ENCODE measurements around the gene PLCH1.

PLCH1 gene

DNA sequence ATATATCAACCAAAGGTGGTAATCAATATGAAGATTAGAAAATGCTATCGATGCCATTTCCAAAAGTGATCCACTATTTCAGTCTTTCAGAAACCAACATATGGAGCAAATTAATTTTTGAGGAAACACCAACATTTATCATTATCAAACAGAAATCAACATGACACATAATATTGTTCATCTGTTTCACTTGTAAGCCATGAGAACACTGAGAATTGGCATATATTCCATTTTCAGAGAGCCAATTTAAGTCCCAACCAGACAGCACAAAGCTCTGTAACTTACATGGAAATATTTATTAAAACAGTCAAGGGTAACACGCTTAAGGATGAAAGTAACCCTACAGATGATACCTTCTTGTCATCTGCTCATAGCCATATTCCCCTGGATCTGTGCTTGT lies 413.8 kb downstream of the PLCH1 start:
- DNase-seq: no peak

DNA sequence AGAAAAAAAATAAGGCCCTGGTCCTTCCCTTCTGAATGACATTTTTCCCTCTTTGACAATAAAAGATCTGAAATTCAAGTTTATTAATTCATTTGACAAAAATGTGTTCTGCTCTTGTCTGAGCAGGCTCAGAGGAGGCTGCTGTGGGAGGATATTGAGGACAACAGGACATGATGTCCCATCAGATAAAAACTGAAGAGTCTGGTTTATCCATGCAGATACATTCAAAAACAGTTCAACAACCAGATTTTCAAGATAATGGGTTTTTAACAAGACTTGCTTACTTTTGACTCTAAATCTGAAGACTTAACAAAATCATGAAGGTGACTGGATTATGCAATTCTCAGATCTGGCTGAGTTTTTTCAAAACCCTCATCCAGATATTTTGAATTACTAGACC lies 414.5 kb downstream of the PLCH1 start:
- DNase-seq: no peak

DNA sequence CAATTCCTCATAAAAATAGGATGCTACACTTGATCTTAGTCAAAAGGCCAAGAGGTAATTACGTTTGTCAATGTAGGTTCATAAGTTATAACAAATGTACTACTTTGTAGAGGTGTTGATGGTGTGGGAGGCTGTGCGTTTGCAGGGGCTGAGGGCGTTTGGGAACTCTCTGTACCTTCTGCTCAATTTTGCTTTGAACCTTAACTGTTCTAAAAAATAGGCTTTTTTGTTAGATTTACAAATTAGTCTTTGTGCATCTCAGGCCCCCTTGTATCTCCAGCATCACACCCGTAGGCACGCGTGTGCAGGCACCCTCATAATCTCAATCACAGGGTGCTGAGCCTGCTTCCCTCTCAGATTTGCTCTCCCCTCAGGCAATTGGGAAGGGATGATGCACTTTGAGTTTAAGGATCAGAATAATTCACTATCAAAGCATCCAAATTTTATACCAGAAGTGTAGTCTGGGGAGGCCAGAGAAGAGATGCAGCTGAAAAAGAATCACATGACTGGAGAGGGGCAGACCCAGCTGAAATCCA lies 415.3 kb downstream of the PLCH1 start:
- DNase-seq: no peak

DNA sequence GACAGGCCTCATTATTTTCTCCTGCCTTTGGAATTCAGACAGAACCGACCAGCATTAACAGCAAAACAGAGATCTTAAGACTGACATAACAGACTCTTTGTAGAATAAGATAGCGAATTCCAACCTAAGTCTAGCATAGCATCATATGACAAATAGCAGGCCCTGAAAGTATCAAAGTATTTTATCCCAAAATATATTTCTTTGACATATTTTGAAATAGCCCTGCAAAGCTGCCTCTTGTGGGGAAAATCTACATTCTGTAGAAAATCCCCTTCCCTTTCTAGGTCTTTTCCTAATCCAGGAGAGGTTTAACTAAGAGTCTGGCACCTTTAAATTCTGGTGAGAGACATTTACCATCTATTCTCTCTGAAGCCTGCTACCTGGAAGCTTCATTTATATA lies 417.0 kb downstream of the PLCH1 start:
- DNase-seq: no peak

DNA sequence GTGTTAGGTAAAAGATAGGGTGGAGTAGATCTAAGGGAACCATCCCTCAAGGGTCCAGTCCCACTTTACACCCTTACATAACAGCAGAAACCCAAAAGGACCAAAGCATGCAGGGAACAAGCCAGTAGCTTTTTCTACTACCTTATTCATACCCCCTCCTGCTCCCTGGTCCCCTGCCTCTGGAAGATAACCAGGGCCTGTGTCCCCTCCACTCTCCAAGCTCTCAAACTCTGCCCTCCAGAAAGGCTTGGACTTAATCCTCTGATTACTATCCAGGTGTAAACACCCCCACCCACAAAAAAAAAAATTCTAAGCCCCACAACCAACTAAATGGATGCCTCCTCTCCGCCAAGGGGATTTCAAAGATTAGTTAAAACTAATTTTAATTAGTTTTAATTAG lies 417.4 kb downstream of the PLCH1 start:
- no peak for DNase-seq

DNA sequence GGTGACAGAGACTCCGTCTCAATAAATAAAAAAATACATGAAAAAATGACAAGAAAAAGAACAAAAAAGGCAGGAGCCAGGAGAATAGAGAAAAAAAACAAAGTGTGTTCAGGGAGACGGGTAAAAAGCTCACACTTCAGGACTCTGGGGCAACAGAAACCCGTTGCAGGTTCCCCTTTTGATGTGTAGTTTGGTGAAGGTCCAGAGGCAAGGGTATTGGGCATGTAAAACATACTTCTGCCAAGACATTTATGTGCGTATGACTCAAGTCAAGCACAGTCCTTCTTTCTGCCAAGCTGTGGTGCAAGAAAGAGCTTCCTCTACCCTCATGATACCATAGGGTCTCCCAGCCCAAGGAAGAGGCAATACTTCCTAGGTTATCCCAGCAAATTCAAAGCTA lies 418.0 kb downstream of the PLCH1 start:
- DNase-seq: no peak

DNA sequence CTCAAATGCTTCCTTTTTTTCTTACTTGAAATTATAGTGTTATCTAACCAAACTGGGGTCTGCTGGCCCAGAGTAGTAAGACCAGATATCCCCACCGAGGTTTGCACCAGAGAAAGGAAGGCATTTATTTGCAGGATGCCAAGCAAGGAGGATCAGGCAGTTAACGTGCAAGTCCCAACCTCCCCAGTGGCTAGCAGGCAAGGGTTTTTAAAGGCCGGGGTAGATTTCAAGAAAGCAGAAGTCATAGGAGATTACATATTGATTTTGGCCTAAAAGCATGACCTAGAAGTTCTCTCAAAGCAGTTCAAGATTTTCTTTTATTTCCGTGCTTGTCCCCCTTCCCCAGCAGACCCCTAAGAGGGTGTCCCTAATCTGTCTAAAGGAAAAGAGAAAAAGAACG lies 418.6 kb downstream of the PLCH1 start:
- no peak for DNase-seq
